Esophagus muscularis mucosa (tissue), 4 donors: ENCODE data around the gene CALCB. TPM values are rescaled to one million over a fixed set of nuclear protein-coding genes. Genes with fewer than 3 reads are reported as not detected.

Experiments
- DNase-seq: peaks from one replicate; pipeline ENCODE4 v3.0.0-alpha.2; 2017; ENCODE audit errors: extremely low spot score
- H3K27ac ChIP-seq, 4 donors: fragments of 200-600 bp; sonication (generic); replicated peaks in 1 of 4; 1 replicate in 3 of 4; 2 replicates in 1 of 4; pipeline ENCODE4 v1.5.1; 2016 to 2019; ENCODE audit warnings: mild to moderate bottlenecking in 1 of 4
- H3K27me3 ChIP-seq, 4 donors: fragments of 200-600 bp; sonication (generic); one replicate each; pipeline versions ENCODE4 v1.5.1 to v1.6.0; 2016 to 2019
- H3K36me3 ChIP-seq, 4 donors: fragments of 200-600 bp; sonication (generic); one replicate each; pipeline ENCODE4 v1.5.1; 2016 to 2019
- H3K4me1 ChIP-seq, 4 donors: fragments of 200-600 bp; sonication (generic); one replicate each; pipeline ENCODE4 v1.5.1; 2016 to 2019
- H3K4me3 ChIP-seq, 4 donors: fragments of 200-600 bp; sonication (generic); 1 replicate in 2 of 4; 2 replicates in 2 of 4; pipeline ENCODE4 v1.5.1; 2016 to 2019; ENCODE audit warnings: mild to moderate bottlenecking in 4 of 4, moderate library complexity in 1 of 4
- H3K9me3 ChIP-seq, 4 donors: fragments of 200-600 bp; sonication (generic); 1 replicate in 3 of 4; 2 replicates in 1 of 4; pipeline ENCODE4 v1.5.1; 2016 to 2019
- CTCF ChIP-seq, 3 experiments: fragments of 200-600 bp in 2 of 3; fragments of 450-650 bp in 1 of 3; sonication (generic) in 2 of 3; IDR thresholded peaks; one replicate each; pipeline ENCODE4 v1.5.1; 2017 to 2019; ENCODE audit warnings: antibody characterized with exemption in 3 of 3, mild to moderate bottlenecking in 2 of 3, moderate library complexity in 1 of 3
- EP300 ChIP-seq: sonication (generic); formaldehyde crosslinking; IDR thresholded peaks from one replicate; pipeline ENCODE4 v1.6.1; 2017; ENCODE audit warnings: antibody characterized with exemption
- POLR2A ChIP-seq: fragments of 450-650 bp; IDR thresholded peaks from one replicate; pipeline ENCODE4 v1.6.1; 2017; ENCODE audit warnings: antibody characterized with exemption, moderate library complexity, mild to moderate bottlenecking, low read depth
- POLR2AphosphoS5 ChIP-seq, 2 donors: sonication (generic); formaldehyde crosslinking; IDR thresholded peaks; one replicate each; pipeline ENCODE4 v1.6.1; 2017; ENCODE audit warnings: antibody characterized with exemption in 2 of 2
- WGBS: methylation state at CpG from one replicate; pipeline ENCODE4 v1.1.5; 2018; 5-methylcytosine and 5-hydroxymethylcytosine counted together
- intact Hi-C: fragments of 100-400 bp; cut with DNase I; formaldehyde crosslinking; loops from one replicate; pipeline ENCODE4 v1.15.1; 2023
- total RNA-seq, 4 donors: library from RNA; depleted of rRNA; stranded (reverse); fragments of >200 nt; gene quantifications; one replicate each; pipeline versions ENCODE4 v1.1.0 to v1.2.1, GENCODE V29; 2016

CALCB gene
- total RNA-seq, 4 donors from 2014 or later = not detected

GRCh38 chr11:15118431-15118830 lies 45.0 kb downstream of the CALCB start:
- peaks cover 0 to 14% (median 10%) of the 10 kb centered on the region in 4 donors for H3K4me1 ChIP-seq
- H3K36me3 ChIP-seq = no peaks in the 10 kb centered on the region
- H3K27ac ChIP-seq = no peak overlapping the region
- peak; percentile 31 for DNase-seq
- H3K4me3 ChIP-seq = no peak overlapping the region
- no peak for TF ChIP-seq POLR2A
- TF ChIP-seq EP300 = no peak
- no peak for TF ChIP-seq POLR2AphosphoS5 (IDR thresholded peaks at IDR 0.05)
- no peak for TF ChIP-seq CTCF (IDR thresholded peaks at IDR 0.05)
- H3K9me3 ChIP-seq = no peaks in the 10 kb centered on the region
- peaks cover 0 to 41% (median 0%) of the 10 kb centered on the region in 4 donors for H3K27me3 ChIP-seq
- intact Hi-C loops = no loop called here

- no peak for TF ChIP-seq CTCF (IDR thresholded peaks at IDR 0.05)
- no peak for TF ChIP-seq POLR2AphosphoS5 (IDR thresholded peaks at IDR 0.05)
- H3K4me3 ChIP-seq = no peak overlapping the region
- no peaks in the 10 kb centered on the region for H3K9me3 ChIP-seq
- 75% methylated on average over 2 of the region's 4 CpGs for WGBS
- H3K27ac ChIP-seq = no peak overlapping the region
- H3K4me1 ChIP-seq = peaks cover 0 to 8% (median 7%) of the 10 kb centered on the region in 4 donors
- DNase-seq = peak; percentile 60
- no peaks in the 10 kb centered on the region for H3K36me3 ChIP-seq
- intact Hi-C loops = no loop called here
- peaks cover 0 to 35% (median 0%) of the 10 kb centered on the region in 4 donors for H3K27me3 ChIP-seq
Measured at GRCh38 chr11:15119352-15119751, 46.0 kb downstream of the CALCB start.

GRCh38 chr11:15119826-15120225 lies 46.4 kb downstream of the CALCB start:
- TF ChIP-seq POLR2AphosphoS5 (IDR thresholded peaks at IDR 0.05) = no peak
- TF ChIP-seq EP300 = no peak
- TF ChIP-seq CTCF (IDR thresholded peaks at IDR 0.05) = no peak
- TF ChIP-seq POLR2A = no peak
- intact Hi-C loops = no loop called here
- H3K27me3 ChIP-seq = peaks cover 0 to 31% (median 0%) of the 10 kb centered on the region in 4 donors
- H3K9me3 ChIP-seq = no peaks in the 10 kb centered on the region
- peak; percentile 31 for DNase-seq
- WGBS = 73% methylated on average over 1 of the region's 1 CpG
- H3K4me1 ChIP-seq = peaks cover 0 to 3% (median 2%) of the 10 kb centered on the region in 4 donors
- H3K36me3 ChIP-seq = no peaks in the 10 kb centered on the region
- H3K27ac ChIP-seq = no peak overlapping the region
- no peak overlapping the region for H3K4me3 ChIP-seq

GRCh38 chr11:15123849-15124248 lies 50.5 kb downstream of the CALCB start:
- intact Hi-C loops = no loop called here
- 86% methylated on average over 1 of the region's 1 CpG for WGBS
- TF ChIP-seq EP300 (no peak), POLR2A (no peak), POLR2AphosphoS5 (IDR thresholded peaks at IDR 0.05) (no peak), CTCF (IDR thresholded peaks at IDR 0.05) (no peak)

GRCh38 chr11:15124528-15124927 lies 51.1 kb downstream of the CALCB start:
- no peak for TF ChIP-seq POLR2A
- no peak for TF ChIP-seq CTCF (IDR thresholded peaks at IDR 0.05)
- TF ChIP-seq POLR2AphosphoS5 (IDR thresholded peaks at IDR 0.05) = no peak
- TF ChIP-seq EP300 = no peak
- DNase-seq = peak; percentile 75
- Histone ChIP-seq H3K27me3 (no peaks in the 10 kb centered on the region), H3K4me1 (no peaks in the 10 kb centered on the region), H3K9me3 (no peaks in the 10 kb centered on the region), H3K36me3 (no peaks in the 10 kb centered on the region), H3K27ac (no peak overlapping the region), H3K4me3 (no peak overlapping the region)
- 62% methylated on average over 2 of the region's 2 CpGs for WGBS
- intact Hi-C loops = no loop called here

More at GRCh38 chr11:15123849-15124248, 50.5 kb downstream of the CALCB start:
- Histone ChIP-seq H3K36me3 (no peaks in the 10 kb centered on the region), H3K4me1 (no peaks in the 10 kb centered on the region), H3K9me3 (no peaks in the 10 kb centered on the region), H3K4me3 (no peak overlapping the region), H3K27ac (no peak overlapping the region), H3K27me3 (no peaks in the 10 kb centered on the region)
- peak; percentile 57 for DNase-seq
